Astrocyte of the spinal cord (primary cell): Measurements from ENCODE around the gene ZDHHC4.

Experiments used
- DNase-seq: peaks from one replicate; pipeline ENCODE4 v3.0.0; 2011; ENCODE audit warnings: low read depth, low spot score
- H3K4me3 ChIP-seq: 2 replicates; pipeline ENCODE4 v1.5.1; 2011; ENCODE audit warnings: low read depth, mild to moderate bottlenecking, low read length, moderate library complexity
- in situ Hi-C: cut with HindIII; loops from 2 replicates; pipeline ENCODE4 v1.10.0; 2017; ENCODE audit warnings: low sequenced_read_pairs
- TF ChIP-seq, protein P1 (sequence below): IDR thresholded peaks from 2 replicates; pipeline ENCODE4 v1.5.1; 2012; ENCODE audit warnings: low read depth, mild to moderate bottlenecking, low read length, inconsistent platforms

ZDHHC4 gene

DNA sequence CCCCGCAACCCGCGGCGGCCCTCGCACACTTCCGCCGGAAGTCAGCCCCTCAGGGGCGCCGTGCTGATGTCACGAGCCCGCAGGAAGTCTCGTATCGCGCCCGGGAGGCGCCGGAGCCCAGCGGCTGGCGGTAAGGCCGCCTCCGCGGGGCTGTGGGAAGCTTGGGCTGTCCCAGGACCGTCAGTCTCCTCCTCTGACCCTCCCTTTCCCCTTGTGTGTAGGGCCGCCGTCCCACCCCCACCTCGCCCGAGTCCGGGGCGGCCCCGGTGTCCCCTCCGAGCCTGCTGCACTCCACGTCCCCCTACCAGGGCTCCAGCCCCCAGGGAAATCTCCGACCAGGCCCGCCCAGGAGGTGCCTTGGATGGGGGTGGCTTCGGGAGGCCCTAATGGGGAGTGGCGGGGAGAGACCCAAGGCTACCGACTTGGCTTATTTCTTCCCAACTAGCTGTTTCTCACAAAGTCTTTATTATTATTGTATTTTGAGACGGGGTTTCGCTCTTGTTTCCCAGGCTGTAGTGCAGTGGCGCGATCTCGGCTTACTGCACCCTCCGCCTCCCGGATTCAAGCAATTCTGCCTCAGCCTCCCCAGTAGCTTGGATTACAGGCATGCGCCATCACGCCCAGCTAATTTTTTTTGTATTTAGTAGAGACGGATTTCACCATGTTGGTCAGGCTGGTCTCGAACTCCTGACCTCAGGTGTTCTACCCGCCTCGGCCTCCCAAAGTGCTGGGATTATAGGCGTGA lies at the start of gene ZDHHC4:
Gene ZDHHC4 (plus strand): TSS at position 86 of the 745 bp plus-strand sequence. CDS start 3,108 bp downstream, outside the sequence.
- peak within 1 kb of the TSS; percentile 78 for H3K4me3 ChIP-seq
- TF ChIP-seq, protein P1, sequence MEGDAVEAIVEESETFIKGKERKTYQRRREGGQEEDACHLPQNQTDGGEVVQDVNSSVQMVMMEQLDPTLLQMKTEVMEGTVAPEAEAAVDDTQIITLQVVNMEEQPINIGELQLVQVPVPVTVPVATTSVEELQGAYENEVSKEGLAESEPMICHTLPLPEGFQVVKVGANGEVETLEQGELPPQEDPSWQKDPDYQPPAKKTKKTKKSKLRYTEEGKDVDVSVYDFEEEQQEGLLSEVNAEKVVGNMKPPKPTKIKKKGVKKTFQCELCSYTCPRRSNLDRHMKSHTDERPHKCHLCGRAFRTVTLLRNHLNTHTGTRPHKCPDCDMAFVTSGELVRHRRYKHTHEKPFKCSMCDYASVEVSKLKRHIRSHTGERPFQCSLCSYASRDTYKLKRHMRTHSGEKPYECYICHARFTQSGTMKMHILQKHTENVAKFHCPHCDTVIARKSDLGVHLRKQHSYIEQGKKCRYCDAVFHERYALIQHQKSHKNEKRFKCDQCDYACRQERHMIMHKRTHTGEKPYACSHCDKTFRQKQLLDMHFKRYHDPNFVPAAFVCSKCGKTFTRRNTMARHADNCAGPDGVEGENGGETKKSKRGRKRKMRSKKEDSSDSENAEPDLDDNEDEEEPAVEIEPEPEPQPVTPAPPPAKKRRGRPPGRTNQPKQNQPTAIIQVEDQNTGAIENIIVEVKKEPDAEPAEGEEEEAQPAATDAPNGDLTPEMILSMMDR, result no peak
- in situ Hi-C loops, result no loop called here
- peak; percentile 89 for DNase-seq

DNA sequence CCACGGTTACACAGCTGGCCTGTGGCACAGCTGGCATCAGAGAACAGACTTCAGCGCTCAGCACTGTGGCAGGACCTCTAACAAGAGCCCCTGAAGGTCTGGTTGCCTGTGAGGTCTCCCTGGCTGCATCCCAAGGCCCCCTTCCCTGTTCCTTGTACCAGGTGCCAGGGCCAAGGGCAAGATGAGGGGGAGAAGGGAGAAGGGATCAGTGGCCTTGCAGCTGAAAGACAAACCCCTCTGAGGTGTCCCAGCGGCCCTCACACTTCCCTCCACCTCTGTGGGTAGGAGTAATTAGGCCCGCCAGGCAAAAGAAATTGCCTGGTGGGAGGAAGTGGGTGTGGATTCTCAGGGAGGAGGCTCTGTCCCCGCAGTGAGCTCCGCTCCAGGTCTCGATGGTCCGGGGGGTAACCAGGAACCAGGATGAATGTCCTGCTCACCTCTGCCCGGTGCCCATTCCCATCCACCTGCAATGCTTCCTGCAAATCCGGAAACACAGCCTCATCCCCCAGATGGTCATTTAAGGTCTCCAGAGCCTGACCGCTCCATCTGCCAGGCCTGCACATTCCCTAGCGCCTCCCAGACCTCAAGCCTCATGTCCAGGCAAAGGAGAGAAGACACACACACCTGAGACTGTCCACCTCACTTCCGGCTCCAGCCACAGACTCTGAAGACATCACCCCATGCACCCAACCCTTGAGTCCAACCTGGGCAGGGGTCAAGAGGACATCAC lies 48.7 kb upstream of the ZDHHC4 start:
- TF ChIP-seq, protein P1, result no peak
- in situ Hi-C loops, result no loop called here
- H3K4me3 ChIP-seq, result no peak overlapping the region
- DNase-seq, result no peak

DNA sequence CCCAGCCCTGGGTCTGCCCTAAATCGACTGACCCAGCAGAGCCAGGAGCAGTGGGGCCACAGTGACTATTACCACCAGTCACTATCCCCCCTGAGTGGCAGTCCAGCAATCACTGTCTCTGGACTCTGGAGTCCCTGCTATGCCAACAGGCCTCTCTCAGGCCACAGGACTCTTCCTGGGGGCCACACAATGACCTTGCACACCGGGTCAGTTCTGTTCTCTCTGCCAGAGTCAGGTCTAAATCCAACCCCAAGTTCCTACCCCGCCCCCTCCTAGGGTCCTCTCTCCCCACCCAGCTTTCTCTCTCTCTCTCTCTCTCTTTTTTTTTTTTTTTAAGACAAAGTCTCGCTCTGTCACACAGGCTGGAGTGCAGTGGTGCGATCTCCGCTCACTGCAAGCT lies 47.6 kb upstream of the ZDHHC4 start:
- TF ChIP-seq, protein P1, result no peak
- no peak for DNase-seq
- no peak overlapping the region for H3K4me3 ChIP-seq
- in situ Hi-C loops, result no loop called here

DNA sequence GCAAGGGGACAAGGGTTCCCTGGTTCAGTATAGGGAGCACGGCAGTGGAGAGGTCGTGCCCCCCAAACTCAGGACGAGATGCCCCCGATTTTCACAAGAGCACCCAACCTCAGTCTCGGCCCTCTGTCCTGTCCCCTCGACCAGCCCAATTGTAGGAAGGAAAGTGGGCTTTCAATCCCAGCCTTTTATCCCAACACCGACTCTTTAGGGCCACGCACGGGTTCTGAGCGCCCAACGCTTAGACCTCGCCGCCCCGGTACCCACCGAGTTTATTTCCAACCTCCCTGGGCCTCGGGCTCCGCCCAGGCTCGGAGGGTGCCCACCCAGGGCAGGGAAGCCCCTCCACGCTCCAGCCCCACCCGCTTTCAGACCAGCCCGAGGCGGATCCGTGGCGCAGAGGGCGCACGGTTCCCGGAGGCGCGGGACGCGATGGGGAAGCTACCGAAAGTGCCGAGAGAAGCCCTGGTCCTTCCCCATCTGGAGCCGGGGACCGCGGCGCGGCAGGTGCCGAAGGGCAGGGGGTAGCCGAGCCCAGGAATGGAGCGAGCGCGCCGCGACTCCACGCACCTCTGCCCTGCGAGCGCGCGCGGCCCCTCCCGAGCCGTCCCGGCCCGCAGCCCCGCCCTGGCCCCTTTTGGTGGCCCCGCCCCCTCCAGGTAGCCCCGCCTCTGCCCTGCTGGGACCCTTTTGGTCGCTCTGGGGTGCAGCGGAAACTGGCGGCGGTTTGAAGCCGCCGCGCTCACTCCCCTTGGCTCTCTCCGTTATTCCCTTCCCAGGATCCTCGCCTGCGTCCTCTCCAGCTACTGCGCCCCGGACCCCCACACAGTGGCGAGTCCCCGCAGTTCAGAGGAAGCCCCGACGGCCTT lies 46.4 kb upstream of the ZDHHC4 start:
- no peak for DNase-seq
- TF ChIP-seq, protein P1, result no peak
- in situ Hi-C loops, result no loop called here
- H3K4me3 ChIP-seq, result no peak overlapping the region

DNA sequence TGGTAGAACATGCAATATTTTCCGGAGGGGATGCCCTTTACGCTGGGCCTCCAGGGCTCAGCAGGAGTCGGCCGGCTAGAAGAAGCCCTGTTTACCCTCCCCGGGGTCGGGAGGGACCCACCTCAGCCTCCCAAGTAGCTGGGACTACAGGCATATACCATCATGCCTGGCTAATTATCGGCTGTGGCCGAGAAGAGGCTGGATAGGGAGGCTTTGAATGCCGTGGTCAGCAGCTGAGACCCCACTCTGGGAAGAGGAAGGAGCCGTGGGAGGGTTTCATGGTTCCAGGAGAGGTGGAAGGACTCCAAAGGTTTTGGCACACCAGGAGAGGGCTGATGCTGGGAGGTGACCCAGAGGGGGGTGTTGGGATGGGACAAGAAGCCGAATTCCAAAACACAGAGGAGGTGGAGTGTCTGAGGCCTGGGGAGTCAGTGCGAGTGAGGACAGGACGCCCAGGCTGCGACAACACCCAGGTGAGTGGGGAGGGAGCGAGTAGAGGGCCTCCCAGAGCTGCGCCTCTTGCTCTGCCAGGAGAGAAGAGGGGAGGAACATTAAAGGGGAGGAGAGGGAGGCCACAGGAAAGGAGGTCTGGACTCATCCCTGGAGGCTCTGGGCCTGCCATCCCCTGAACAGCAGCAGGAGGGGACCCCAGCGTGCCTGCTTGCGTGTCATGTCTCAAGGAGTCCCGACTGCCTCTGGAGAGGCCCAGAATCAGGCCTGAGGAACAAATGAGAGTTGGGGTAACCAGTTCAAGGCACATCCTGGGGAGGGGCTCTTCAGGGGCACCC lies 45.6 kb upstream of the ZDHHC4 start:
- no peak for DNase-seq
- in situ Hi-C loops, result no loop called here
- TF ChIP-seq, protein P1, result no peak
- no peak overlapping the region for H3K4me3 ChIP-seq
